Epithelial cell of esophagus (primary cell): ENCODE measurements around the gene TEX55.

Source experiments
- DNase-seq: peaks from one replicate; pipeline ENCODE4 v3.0.0; 2010; ENCODE audit warnings: low read depth
- H3K4me3 ChIP-seq: 2 replicates; pipeline ENCODE4 v1.5.1; 2011; ENCODE audit warnings: mild to moderate bottlenecking, low read length, control low read depth
- CTCF ChIP-seq: IDR thresholded peaks from 2 replicates; pipeline ENCODE4 v1.5.1; 2011; ENCODE audit warnings: low read depth, mild to moderate bottlenecking, low read length, control low read depth, inconsistent platforms; ENCODE audit not compliant: insufficient read depth; ENCODE audit errors: missing control alignments

The TEX55 gene

DNA sequence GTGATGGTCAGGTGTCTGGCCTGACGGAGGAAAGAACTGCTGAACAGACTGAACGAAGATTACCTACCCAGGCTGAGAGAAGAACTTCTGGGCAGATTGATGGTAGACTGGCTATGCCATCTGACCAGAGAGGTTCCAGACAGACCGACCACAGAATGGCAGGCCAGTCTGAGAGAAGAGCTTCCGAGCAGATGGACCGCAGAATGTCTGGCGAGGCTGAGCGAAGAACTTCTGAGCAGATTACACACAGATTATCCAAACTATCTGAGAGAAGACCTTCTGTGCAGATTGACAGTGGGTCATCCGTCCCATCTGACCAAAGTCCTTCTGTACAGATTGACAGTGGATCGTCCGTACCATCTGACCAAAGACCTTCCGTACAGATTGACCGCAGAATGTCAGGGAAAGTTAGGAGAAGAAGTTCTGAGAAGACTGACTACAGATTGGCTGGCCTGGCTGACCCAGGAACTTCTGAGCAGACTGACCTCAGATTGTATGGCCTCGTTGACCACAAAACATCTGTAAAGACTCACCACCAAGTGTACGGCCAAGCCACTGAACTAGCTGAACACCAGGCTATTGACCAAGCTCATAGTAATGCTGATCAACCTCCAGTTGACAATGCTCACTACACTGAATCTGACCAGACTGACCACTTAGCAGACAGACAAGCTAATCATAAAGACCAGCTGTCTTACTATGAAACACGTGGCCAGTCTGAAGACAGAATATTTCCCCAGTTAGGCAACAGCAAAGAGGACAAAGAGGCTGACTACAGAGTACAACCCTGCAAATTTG is 812 bp downstream of the TEX55 start:
- no peak overlapping the region for H3K4me3 ChIP-seq
- DNase-seq: no peak
- no peak for TF ChIP-seq CTCF

- no peak overlapping the region for H3K4me3 ChIP-seq
- no peak for DNase-seq
- no peak for TF ChIP-seq CTCF
Observed at GRCh38 chr3:119147494-119147893, 1.5 kb downstream of the TEX55 start.

DNA sequence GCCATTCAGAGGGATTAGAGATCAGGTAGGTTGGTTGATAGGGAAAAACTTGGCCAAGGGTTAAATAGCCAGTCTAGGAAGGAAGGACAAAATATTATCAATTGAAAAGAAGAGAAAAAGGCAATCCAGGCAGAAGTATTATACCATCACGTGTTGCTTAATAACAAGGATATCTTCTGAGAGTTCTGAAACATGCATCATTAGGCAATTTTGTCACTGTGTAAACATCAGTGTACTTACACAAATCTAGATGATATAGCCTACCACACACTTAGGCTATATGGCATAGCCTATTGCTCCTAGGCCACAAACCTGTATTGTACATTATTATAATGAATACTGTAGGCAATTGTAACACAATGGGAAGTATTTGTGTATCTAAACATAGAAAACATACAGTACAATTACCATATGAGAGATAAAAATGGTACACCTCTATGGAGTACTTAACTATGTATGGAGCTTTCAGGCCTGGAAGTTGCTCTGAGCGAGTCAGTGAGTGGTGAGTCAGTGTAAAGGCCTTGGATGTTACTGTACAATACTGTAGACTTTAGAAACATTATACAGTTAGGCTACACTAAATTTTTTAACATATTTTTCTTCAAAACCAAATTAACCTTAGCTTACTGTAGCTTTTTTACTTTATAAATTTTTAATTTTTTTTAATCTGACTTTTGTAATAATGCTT is 2.7 kb downstream of the TEX55 start:
- H3K4me3 ChIP-seq: no peak overlapping the region
- TF ChIP-seq CTCF: no peak
- peak; percentile 82 for DNase-seq

DNA sequence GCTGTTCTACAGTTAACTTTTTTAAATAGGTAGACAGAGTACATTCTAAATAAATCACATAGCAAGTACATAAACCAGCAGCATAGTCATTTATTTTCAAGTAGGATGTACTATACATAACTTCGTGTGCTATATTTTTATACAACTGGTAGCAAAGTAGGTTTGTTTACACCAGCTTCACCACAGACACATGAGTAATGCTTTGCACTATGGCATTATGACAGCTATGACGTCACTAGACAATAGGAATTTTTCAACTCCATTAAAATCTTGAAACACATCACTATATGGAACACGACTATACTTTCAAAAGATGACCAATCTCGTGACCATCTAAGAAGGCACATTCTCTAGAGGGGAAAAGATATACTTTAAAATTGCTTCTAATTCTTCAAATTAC is 3.5 kb downstream of the TEX55 start:
- DNase-seq: peak; percentile 54
- TF ChIP-seq CTCF: no peak
- no peak overlapping the region for H3K4me3 ChIP-seq

- H3K4me3 ChIP-seq: no peak overlapping the region
- no peak for DNase-seq
- TF ChIP-seq CTCF: no peak
Observed at GRCh38 chr3:119156868-119157267, 10.9 kb downstream of the TEX55 start.

DNA sequence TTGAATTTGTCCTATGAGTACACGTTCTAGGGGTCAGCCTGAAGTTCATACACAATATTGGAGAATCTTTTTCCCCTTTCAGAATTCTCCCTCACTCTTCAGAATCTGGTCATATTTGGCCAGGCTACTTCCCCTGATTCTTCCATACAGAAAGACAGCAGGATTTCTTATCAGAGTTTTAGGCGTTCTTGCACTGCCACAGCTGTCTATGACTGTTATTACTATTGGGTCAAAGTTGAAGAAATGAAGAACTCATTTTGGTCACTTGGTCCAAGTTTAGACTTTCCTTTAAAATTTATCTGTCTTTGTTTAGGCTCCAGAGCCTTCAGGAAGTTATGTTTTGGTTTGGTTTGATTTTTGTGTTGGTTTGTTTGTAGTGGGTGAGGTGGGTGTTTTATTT is 12.0 kb downstream of the TEX55 start:
- H3K4me3 ChIP-seq: no peak overlapping the region
- no peak for DNase-seq
- no peak for TF ChIP-seq CTCF
